GM12878 (cell line): ENCODE measurements around the gene HOXD13. TPM values are rescaled to one million over a fixed set of nuclear protein-coding genes. Genes with fewer than 3 reads are reported as not detected.

Source experiments
- ATAC-seq: fragments of 200-7000 bp; cut with Tn5 transposase; 3 replicates; pipeline ENCODE4 v1.9.1; 2020; ENCODE audit warnings: mild to moderate bottlenecking, moderate library complexity
- BruUV-seq: library from RNA; stranded (reverse); fragments of 400-500 nt; replicated peaks from 2 replicates; lab custom pipeline; 2021; lab: Mats Ljungman, UMichigan
- CTCF ChIA-PET: fragments of 300-600 bp; sonication (Branson Sonifier 250); formaldehyde crosslinking; extraction: SDS; loops from one replicate; lab custom pipeline; 2021; ENCODE audit warnings: inconsistent platforms; lab: Yijun Ruan, JAX
- POLR2A ChIA-PET: fragments of 350-600 bp; formaldehyde crosslinking; extraction: SDS; loops from one replicate; lab custom pipeline; 2021; ENCODE audit warnings: inconsistent platforms; lab: Charles Lee
- RAD21 ChIA-PET: fragments of 300-600 bp; sonication (Branson Sonifier 250); formaldehyde crosslinking; loops from one replicate; lab custom pipeline; 2023; ENCODE audit warnings: antibody characterized with exemption; ENCODE audit not compliant: unreplicated experiment; lab: Charles Lee
- SMC1A ChIA-PET: fragments of 300-600 bp; sonication (Branson Sonifier 250); formaldehyde crosslinking; loops from one replicate; lab custom pipeline; 2023; ENCODE audit not compliant: unreplicated experiment, uncharacterized antibody; lab: Charles Lee
- DNase-seq: peaks from one replicate; pipeline ENCODE4 v3.0.0-alpha.2; 2011; ENCODE audit warnings: low read depth, low spot score
- FAIRE-seq: peaks from 3 replicates; lab custom pipeline; 2011; peaks lifted over from hg19 to GRCh38; lab: Jason Lieb, UNC
- H2AFZ ChIP-seq: 2 replicates; pipeline ENCODE4 v1.6.0; 2011; ENCODE audit warnings: low read depth, low read length, control low read depth; ENCODE audit not compliant: control insufficient read depth
- H3K27ac ChIP-seq: 2 replicates; pipeline ENCODE4 v1.5.1; 2011; ENCODE audit warnings: control low read depth; ENCODE audit not compliant: control insufficient read depth, insufficient read depth
- H3K27me3 ChIP-seq, 2 experiments: replicated peaks in 1 of 2; 2 replicates each; pipeline versions ENCODE4 v1.6.0 to v1.6.1; 2011; ENCODE audit warnings: low read length in 1 of 2; ENCODE audit not compliant: control insufficient read depth in 2 of 2, insufficient read depth in 2 of 2
- H3K36me3 ChIP-seq, 2 experiments: 2 replicates each; pipeline ENCODE4 v1.5.1; 2011; ENCODE audit warnings: low read length in 1 of 2; ENCODE audit not compliant: control insufficient read depth in 2 of 2, insufficient read depth in 2 of 2
- H3K4me1 ChIP-seq: 2 replicates; pipeline ENCODE4 v1.6.1; 2011; ENCODE audit warnings: mild to moderate bottlenecking, low read length, moderate library complexity, mixed read lengths; ENCODE audit not compliant: control insufficient read depth, insufficient read depth
- H3K4me2 ChIP-seq: 2 replicates; pipeline ENCODE4 v1.6.0; 2011; ENCODE audit warnings: control low read depth; ENCODE audit not compliant: control insufficient read depth, insufficient read depth
- H3K4me3 ChIP-seq: fragments of 200-600 bp; sonication (generic); 2 replicates; pipeline ENCODE4 v1.5.1; 2016
- H3K79me2 ChIP-seq: 2 replicates; pipeline ENCODE4 v1.6.0; 2011; ENCODE audit warnings: low read length; ENCODE audit not compliant: control insufficient read depth, insufficient read depth
- H3K9ac ChIP-seq: 2 replicates; pipeline ENCODE4 v1.8.0; 2011; ENCODE audit warnings: low read length, control low read depth, mixed read lengths; ENCODE audit not compliant: control insufficient read depth, insufficient read depth
- H3K9me3 ChIP-seq: replicated peaks from 3 replicates; pipeline ENCODE4 v1.5.1; 2011; ENCODE audit warnings: mild to moderate bottlenecking, low read length; ENCODE audit not compliant: control insufficient read depth, insufficient read depth
- H4K20me1 ChIP-seq: 2 replicates; pipeline ENCODE4 v1.6.0; 2011; ENCODE audit not compliant: control insufficient read depth, insufficient read depth
- ATF2 ChIP-seq: IDR thresholded peaks from 2 replicates; pipeline ENCODE4 v1.6.1; 2012; ENCODE audit warnings: low read length, inconsistent platforms
- BACH1 ChIP-seq: fragments of 450-650 bp; IDR thresholded peaks from 2 replicates; pipeline ENCODE4 v1.6.1; 2017; ENCODE audit warnings: mild to moderate bottlenecking, borderline replicate concordance
- BCL11A ChIP-seq: IDR thresholded peaks from 2 replicates; pipeline ENCODE4 v1.6.1; 2011; ENCODE audit warnings: low read depth, low read length
- BRCA1 ChIP-seq: IDR thresholded peaks from 2 replicates; pipeline ENCODE4 v1.6.1; 2011; ENCODE audit warnings: low read depth, low read length, improper control_type of control experiment
- CHD2 ChIP-seq: IDR thresholded peaks from 2 replicates; pipeline ENCODE4 v1.6.1; 2011; ENCODE audit warnings: low read depth, low read length, improper control_type of control experiment, borderline replicate concordance
- CREM ChIP-seq: IDR thresholded peaks from 2 replicates; pipeline ENCODE4 v1.6.1; 2014; ENCODE audit warnings: antibody characterized with exemption, low read depth
- EZH2 ChIP-seq: IDR thresholded peaks from 2 replicates; pipeline ENCODE4 v1.6.1; 2012; ENCODE audit warnings: low read depth, mild to moderate bottlenecking, control low read depth, inconsistent platforms, low read length, borderline replicate concordance; ENCODE audit not compliant: control insufficient read depth
- GABPA ChIP-seq: IDR thresholded peaks from 2 replicates; pipeline ENCODE4 v1.6.1; 2014; ENCODE audit warnings: antibody characterized with exemption, low read depth, mild to moderate bottlenecking, inconsistent platforms
- HDAC6 ChIP-seq: fragments of 200-600 bp; sonication (generic); IDR thresholded peaks from one replicate; pipeline ENCODE4 v1.8.0; 2017; ENCODE audit warnings: antibody characterized with exemption; ENCODE audit not compliant: unreplicated experiment
- HDGF ChIP-seq: fragments of 450-650 bp; IDR thresholded peaks from 2 replicates; pipeline ENCODE4 v1.6.1; 2016; ENCODE audit warnings: antibody characterized with exemption
- IKZF1 ChIP-seq: fragments of 450-650 bp; conservative IDR thresholded peaks from 2 replicates; pipeline ENCODE4 v1.6.1; 2017; ENCODE audit warnings: antibody characterized with exemption, mild to moderate bottlenecking
- IKZF2 ChIP-seq, 2 experiments: fragments of 450-650 bp; IDR thresholded peaks; 2 replicates each; pipeline ENCODE4 v1.6.1; 2017; ENCODE audit warnings: mild to moderate bottlenecking in 2 of 2, moderate library complexity in 2 of 2
- NFIC ChIP-seq: IDR thresholded peaks from 2 replicates; pipeline ENCODE4 v1.6.1; 2012; ENCODE audit warnings: low read depth, mild to moderate bottlenecking, inconsistent platforms, low read length, moderate library complexity
- PAX8 ChIP-seq: fragments of 450-650 bp; IDR thresholded peaks from 2 replicates; pipeline ENCODE4 v1.6.1; 2017; ENCODE audit warnings: mild to moderate bottlenecking, moderate library complexity
- RAD51 ChIP-seq: fragments of 450-650 bp; IDR thresholded peaks from 2 replicates; pipeline ENCODE4 v1.6.1; 2016; ENCODE audit warnings: moderate library complexity, mild to moderate bottlenecking, inconsistent platforms
- RUNX3 ChIP-seq: IDR thresholded peaks from 2 replicates; pipeline ENCODE4 v1.6.1; 2012; ENCODE audit warnings: low read length, inconsistent platforms
- SUPT20H ChIP-seq: IDR thresholded peaks from 2 replicates; pipeline ENCODE4 v1.6.1; 2011; ENCODE audit warnings: low read depth, mild to moderate bottlenecking, low read length, moderate library complexity, borderline replicate concordance; ENCODE audit not compliant: control insufficient read depth
- TCF3 ChIP-seq: IDR thresholded peaks from 2 replicates; pipeline ENCODE4 v1.6.1; 2012; ENCODE audit warnings: low read depth, mild to moderate bottlenecking, low read length, borderline replicate concordance; ENCODE audit not compliant: insufficient read depth
- ZBTB33 ChIP-seq: fragments of 450-650 bp; IDR thresholded peaks from 2 replicates; pipeline ENCODE4 v1.6.1; 2017; ENCODE audit warnings: mild to moderate bottlenecking
- ZNF274 ChIP-seq: IDR thresholded peaks from one replicate; pipeline ENCODE4 v1.8.0; 2011; ENCODE audit not compliant: insufficient read length, insufficient read depth
- WGBS: methylation state at CpG from one replicate; pipeline ENCODE4 v1.1.6; 2016; ENCODE audit warnings: low lambda C conversion rate; ENCODE audit not compliant: insufficient replicate concordance, insufficient coverage; ENCODE audit errors: missing lambda C conversion rate; 5-methylcytosine and 5-hydroxymethylcytosine counted together
- in situ Hi-C: fragments of 300-500 bp; cut with MboI; formaldehyde crosslinking; loops from 9 replicates; pipeline ENCODE4 v1.14.3; 2018; ENCODE audit warnings: mixed read lengths
- intact Hi-C: fragments of 100-400 bp; cut with micrococcal nuclease; formaldehyde crosslinking; loops from one replicate; pipeline ENCODE4 v1.14.2; 2022; ENCODE audit not compliant: unreplicated experiment
- polyA plus RNA-seq, 11 experiments: library from polyadenylated mRNA; depleted of rRNA in 4 of 11; unstranded in 6 of 11; stranded (reverse) in 5 of 11; fragments of >200 nt; fragmentation: Nextera tagmentation in 4 of 11; fragmentation: Illumina TruSeq in 1 of 11; extraction: Ambion mirVana in 4 of 11; extraction: Trizol in 1 of 11; gene quantifications; 1 replicate in 1 of 11; 2 replicates in 10 of 11; pipeline versions ENCODE4 v1.2.1 to v1.2.3, GENCODE V29; 2011 to 2016; ENCODE audit warnings: inconsistent platforms in 2 of 11, missing spikeins in 2 of 11, low read depth in 1 of 11
- total RNA-seq, 4 experiments: library from RNA; depleted of rRNA in 3 of 4; stranded (reverse); fragments of >200 nt in 3 of 4; fragmentation: Illumina TruSeq in 1 of 4; extraction: Trizol in 1 of 4; gene quantifications; 2 replicates each; pipeline versions ENCODE4 v1.2.1 to v1.2.3, GENCODE V29; 2013 to 2021

Gene HOXD13
- total and polyA plus RNA-seq, 10 of the 15 experiments (the other 5 are each of a cell fraction or from before 2014, with no cell fraction given), result not detected

- TF ChIP-seq PAX8 (no peak), SUPT20H (no peak), ZBTB33 (no peak), IKZF2 (IDR thresholded peaks at IDR 0.05) (no peak), RAD51 (no peak), CREM (no peak), NFIC (no peak), BRCA1 (no peak), BCL11A (no peak), EZH2 (no peak; the same call in 1 of the 2 replicates), ATF2 (no peak), HDAC6 (no peak), GABPA (no peak), BACH1 (no peak), IKZF1 (no peak), TCF3 (no peak), HDGF (no peak), CHD2 (no peak), RUNX3 (no peak), ZNF274 (no peak)
- Histone ChIP-seq H4K20me1 (no peaks in the 10 kb centered on the region), H3K4me3 (no peak overlapping the region), H3K27ac (no peak overlapping the region), H3K4me2 (no peak overlapping the region), H3K36me3 (no peaks in the 10 kb centered on the region), H3K9ac (no peak overlapping the region), H3K27me3 (peaks cover 13 to 34% of the 10 kb centered on the region in 2 experiments), H3K4me1 (peaks cover 3% of the 10 kb centered on the region; the same call in 1 of the 2 replicates), H3K9me3 (no peaks in the 10 kb centered on the region), H2AFZ (no peak overlapping the region), H3K79me2 (no peaks in the 10 kb centered on the region)
- ATAC-seq (no peak), DNase-seq (no peak), FAIRE-seq (no peak)
- 31% methylated on average over 46 of the region's 53 CpGs for WGBS
- intact Hi-C loops (no loop called here), in situ Hi-C loops (no loop called here)
- ChIA-PET SMC1A (no interaction called here), POLR2A (no interaction called here), RAD21 (no interaction called here), CTCF (interaction anchor here (1.3 kb wide), 1 partner anchor 403 kb away, joined by 5 read pairs; no protein-coding TSS in a partner anchor)
- no TSS peak for BruUV-seq
These were observed 800 bp downstream of the HOXD13 start for GRCh38 chr2:176093145-176093897.
